Cardiac ventricle fibroblast (primary cell): ENCODE results near the gene LMO3. TPM values are rescaled to one million over a fixed set of nuclear protein-coding genes. Genes with fewer than 3 reads are reported as not detected.

Experiments
- total RNA-seq: library from RNA; depleted of rRNA; stranded (reverse); fragments of >200 nt; gene quantifications from 2 replicates; pipeline ENCODE4 v1.2.3, GENCODE V29; 2015

Gene LMO3
- total RNA-seq, result 33.0 and 34.1 TPM in 2 replicates

GRCh38 chr12:16606117-16606200 is at the start of gene LMO3:
Gene LMO3 (minus strand): TSS chr12:16606162. CDS start chr12:16600860, 5,302 bp downstream.

